Prostate gland (tissue), 2 donors: ENCODE results near the gene ARFRP1. TPM values are rescaled to one million over a fixed set of nuclear protein-coding genes. Genes with fewer than 3 reads are reported as not detected.

Experiments used
- DNase-seq: peaks from one replicate; pipeline ENCODE4 v3.0.0-alpha.2; 2019; ENCODE audit warnings: low spot score
- H3K27ac ChIP-seq, 2 donors: fragments of 200-600 bp; sonication (generic); 2 replicates each; pipeline ENCODE4 v1.5.1; 2017 to 2019
- H3K27me3 ChIP-seq: fragments of 200-600 bp; sonication (generic); replicated peaks from 2 replicates; pipeline ENCODE4 v1.5.1; 2019; ENCODE audit not compliant: insufficient read depth
- H3K36me3 ChIP-seq, 2 donors: fragments of 200-600 bp; sonication (generic); 1 replicate in 1 of 2; 2 replicates in 1 of 2; pipeline versions ENCODE4 v1.5.1 to v1.8.1; 2017 to 2019
- H3K4me1 ChIP-seq: fragments of 200-600 bp; sonication (generic); replicated peaks from 2 replicates; pipeline ENCODE4 v1.5.1; 2019
- H3K4me3 ChIP-seq, 2 donors: fragments of 200-600 bp; sonication (generic); 2 replicates each; pipeline ENCODE4 v1.5.1; 2017 to 2019
- H3K9me3 ChIP-seq: fragments of 200-600 bp; sonication (generic); 2 replicates; pipeline ENCODE4 v1.5.1; 2017
- POLR2A ChIP-seq: fragments of 450-650 bp; IDR thresholded peaks from one replicate; pipeline ENCODE4 v1.6.1; 2016; ENCODE audit warnings: antibody characterized with exemption, mild to moderate bottlenecking
- POLR2AphosphoS5 ChIP-seq: sonication (generic); formaldehyde crosslinking; IDR thresholded peaks from one replicate; pipeline ENCODE4 v1.6.1; 2017; ENCODE audit warnings: antibody characterized with exemption
- WGBS: methylation state at CpG from one replicate; pipeline ENCODE4 v1.1.5; 2018; 5-methylcytosine and 5-hydroxymethylcytosine counted together
- intact Hi-C: fragments of 100-400 bp; cut with DNase I; formaldehyde crosslinking; loops from one replicate; pipeline ENCODE4 v1.14.2; 2022
- total RNA-seq, 2 donors: library from RNA; depleted of rRNA; stranded (reverse); fragments of >200 nt; gene quantifications; one replicate each; pipeline ENCODE4 v1.1.0, GENCODE V29; 2016
- TF ChIP-seq, protein P1 (sequence below), 4 experiments: fragments of 200-600 bp in 2 of 4; fragments of 450-650 bp in 2 of 4; sonication (generic) in 2 of 4; IDR thresholded peaks; 1 replicate in 3 of 4; 2 replicates in 1 of 4; pipeline ENCODE4 v1.5.1; 2016 to 2019; ENCODE audit warnings: antibody characterized with exemption in 4 of 4, mild to moderate bottlenecking in 2 of 4, moderate library complexity in 2 of 4

ARFRP1 gene
- total RNA-seq, 2 donors from 2014 or later = 36.8 to 50.8 TPM

DNA sequence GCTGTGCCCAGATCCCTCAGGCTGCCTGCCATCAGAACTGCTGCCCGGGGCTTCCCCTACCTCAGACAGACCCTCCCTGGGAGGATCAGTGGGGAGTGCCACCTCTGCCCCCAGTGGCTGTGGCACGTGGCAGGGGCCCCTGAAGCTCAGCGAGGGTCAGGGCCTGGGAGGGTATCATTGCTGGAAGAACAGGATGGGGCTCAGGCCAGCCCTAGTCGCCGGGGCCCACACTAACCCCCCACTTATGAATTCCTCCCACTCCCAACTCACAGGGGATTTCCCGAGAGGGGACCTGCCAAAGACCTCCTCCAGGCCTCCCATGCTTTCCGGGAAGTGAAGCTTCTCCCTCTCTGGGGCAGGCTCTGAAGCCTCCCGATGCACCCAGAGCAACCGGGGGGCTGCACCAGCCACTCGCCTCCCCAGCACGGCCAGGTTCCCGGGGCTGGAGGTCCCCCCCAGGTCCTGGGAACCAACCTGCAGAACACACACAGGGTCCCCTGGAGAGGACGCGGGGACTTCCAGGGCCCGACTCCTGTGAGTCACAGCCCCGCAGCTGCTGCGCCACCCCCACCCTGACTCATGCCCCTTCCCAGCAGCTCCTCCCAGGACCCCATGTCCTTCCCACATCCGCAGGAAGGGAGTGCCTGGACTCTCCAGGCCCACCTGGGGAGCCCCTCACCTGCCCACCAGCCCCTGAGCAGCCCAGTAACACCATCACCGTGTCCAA, 8.9 kb downstream of the ARFRP1 start:
- TF ChIP-seq POLR2AphosphoS5 = no peak
- TF ChIP-seq, protein P1, sequence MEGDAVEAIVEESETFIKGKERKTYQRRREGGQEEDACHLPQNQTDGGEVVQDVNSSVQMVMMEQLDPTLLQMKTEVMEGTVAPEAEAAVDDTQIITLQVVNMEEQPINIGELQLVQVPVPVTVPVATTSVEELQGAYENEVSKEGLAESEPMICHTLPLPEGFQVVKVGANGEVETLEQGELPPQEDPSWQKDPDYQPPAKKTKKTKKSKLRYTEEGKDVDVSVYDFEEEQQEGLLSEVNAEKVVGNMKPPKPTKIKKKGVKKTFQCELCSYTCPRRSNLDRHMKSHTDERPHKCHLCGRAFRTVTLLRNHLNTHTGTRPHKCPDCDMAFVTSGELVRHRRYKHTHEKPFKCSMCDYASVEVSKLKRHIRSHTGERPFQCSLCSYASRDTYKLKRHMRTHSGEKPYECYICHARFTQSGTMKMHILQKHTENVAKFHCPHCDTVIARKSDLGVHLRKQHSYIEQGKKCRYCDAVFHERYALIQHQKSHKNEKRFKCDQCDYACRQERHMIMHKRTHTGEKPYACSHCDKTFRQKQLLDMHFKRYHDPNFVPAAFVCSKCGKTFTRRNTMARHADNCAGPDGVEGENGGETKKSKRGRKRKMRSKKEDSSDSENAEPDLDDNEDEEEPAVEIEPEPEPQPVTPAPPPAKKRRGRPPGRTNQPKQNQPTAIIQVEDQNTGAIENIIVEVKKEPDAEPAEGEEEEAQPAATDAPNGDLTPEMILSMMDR (IDR thresholded peaks at IDR 0.05) = no peak
- peaks cover 7% of the 10 kb centered on the region for H3K4me1 ChIP-seq
- WGBS = 43% methylated on average over 17 of the region's 19 CpGs
- DNase-seq = no peak
- H3K4me3 ChIP-seq = no peak overlapping the region
- no peaks in the 10 kb centered on the region for H3K9me3 ChIP-seq
- H3K36me3 ChIP-seq = peaks cover 0 to 7% of the 10 kb centered on the region in 2 donors
- H3K27me3 ChIP-seq = no peaks in the 10 kb centered on the region
- H3K27ac ChIP-seq = no peak overlapping the region
- intact Hi-C loops = no loop called here

DNA sequence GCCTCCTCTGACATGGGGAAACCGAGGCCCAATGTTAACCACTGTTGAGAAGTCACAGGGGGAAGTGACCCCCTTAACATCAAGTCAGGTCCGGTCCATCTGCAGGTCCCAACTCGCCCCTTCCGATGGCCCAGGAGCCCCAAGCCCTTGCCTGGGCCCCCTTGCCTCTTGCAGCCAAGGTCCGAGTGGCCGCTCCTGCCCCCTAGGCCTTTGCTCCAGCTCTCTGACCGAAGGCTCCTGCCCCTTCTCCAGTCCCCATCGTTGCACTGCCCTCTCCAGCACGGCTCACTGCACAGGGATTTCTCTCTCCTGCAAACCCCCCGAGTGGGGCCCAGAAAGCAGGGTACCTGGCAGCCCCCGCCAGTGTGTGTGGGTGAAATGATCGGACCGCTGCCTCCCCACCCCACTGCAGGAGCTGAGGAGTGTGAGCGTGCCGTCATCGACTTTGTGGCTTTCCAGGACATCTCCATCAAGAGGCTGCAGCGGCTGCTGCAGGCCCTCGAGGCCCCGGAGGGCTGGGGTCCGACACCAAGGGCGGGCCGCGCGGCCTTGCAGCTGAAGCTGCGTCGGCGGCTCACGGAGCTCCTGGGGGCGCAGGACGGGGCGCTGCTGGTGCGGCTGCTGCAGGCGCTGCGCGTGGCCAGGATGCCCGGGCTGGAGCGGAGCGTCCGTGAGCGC, 9.8 kb downstream of the ARFRP1 start:
- Histone ChIP-seq H3K4me1 (peaks cover 7% of the 10 kb centered on the region), H3K27ac (no peak overlapping the region), H3K9me3 (no peaks in the 10 kb centered on the region), H3K36me3 (no peaks in the 10 kb centered on the region), H3K4me3 (no peak overlapping the region), H3K27me3 (no peaks in the 10 kb centered on the region)
- TF ChIP-seq POLR2AphosphoS5 (no peak), POLR2A (no peak)
- TF ChIP-seq, protein P1 (IDR thresholded peaks at IDR 0.05) = no peak
- no peak for DNase-seq
- intact Hi-C loops = no loop called here
- WGBS = 78% methylated on average over 38 of the region's 40 CpGs

DNA sequence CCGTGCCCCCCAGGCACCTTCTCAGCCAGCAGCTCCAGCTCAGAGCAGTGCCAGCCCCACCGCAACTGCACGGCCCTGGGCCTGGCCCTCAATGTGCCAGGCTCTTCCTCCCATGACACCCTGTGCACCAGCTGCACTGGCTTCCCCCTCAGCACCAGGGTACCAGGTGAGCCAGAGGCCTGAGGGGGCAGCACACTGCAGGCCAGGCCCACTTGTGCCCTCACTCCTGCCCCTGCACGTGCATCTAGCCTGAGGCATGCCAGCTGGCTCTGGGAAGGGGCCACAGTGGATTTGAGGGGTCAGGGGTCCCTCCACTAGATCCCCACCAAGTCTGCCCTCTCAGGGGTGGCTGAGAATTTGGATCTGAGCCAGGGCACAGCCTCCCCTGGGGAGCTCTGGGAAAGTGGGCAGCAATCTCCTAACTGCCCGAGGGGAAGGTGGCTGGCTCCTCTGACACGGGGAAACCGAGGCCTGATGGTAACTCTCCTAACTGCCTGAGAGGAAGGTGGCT, 10.4 kb downstream of the ARFRP1 start:
- Histone ChIP-seq H3K36me3 (no peaks in the 10 kb centered on the region), H3K9me3 (no peaks in the 10 kb centered on the region), H3K4me1 (peaks cover 7% of the 10 kb centered on the region), H3K27ac (no peak overlapping the region), H3K4me3 (peak overlapping the region in 1 of 2 donors; percentile 23), H3K27me3 (no peaks in the 10 kb centered on the region)
- WGBS = 47% methylated on average over 6 of the region's 7 CpGs
- no peak for DNase-seq
- intact Hi-C loops = no loop called here
- TF ChIP-seq, protein P1 (IDR thresholded peaks at IDR 0.05) = no peak
- no peak for TF ChIP-seq POLR2A
- TF ChIP-seq POLR2AphosphoS5 = no peak

DNA sequence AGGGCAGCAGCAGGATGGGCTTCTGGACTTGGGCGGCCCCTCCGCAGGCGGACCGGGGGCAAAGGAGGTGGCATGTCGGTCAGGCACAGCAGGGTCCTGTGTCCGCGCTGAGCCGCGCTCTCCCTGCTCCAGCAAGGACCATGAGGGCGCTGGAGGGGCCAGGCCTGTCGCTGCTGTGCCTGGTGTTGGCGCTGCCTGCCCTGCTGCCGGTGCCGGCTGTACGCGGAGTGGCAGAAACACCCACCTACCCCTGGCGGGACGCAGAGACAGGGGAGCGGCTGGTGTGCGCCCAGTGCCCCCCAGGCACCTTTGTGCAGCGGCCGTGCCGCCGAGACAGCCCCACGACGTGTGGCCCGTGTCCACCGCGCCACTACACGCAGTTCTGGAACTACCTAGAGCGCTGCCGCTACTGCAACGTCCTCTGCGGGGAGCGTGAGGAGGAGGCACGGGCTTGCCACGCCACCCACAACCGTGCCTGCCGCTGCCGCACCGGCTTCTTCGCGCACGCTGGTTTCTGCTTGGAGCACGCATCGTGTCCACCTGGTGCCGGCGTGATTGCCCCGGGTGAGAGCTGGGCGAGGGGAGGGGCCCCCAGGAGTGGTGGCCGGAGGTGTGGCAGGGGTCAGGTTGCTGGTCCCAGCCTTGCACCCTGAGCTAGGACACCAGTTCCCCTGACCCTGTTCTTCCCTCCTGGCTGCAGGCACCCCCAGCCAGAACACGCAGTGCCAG, 11.0 kb downstream of the ARFRP1 start, which contains the start of gene TNFRSF6B:
Gene TNFRSF6B (plus strand): TSS at position 25 of the 729 bp plus-strand sequence. CDS start 116 bp downstream, at position 141.
- no peaks in the 10 kb centered on the region for H3K9me3 ChIP-seq
- DNase-seq = no peak
- H3K4me3 ChIP-seq = peak within 1 kb of the TSS; percentile 15 to 23
- 10% methylated on average over 51 of the region's 52 CpGs for WGBS
- H3K27me3 ChIP-seq = no peaks in the 10 kb centered on the region
- H3K36me3 ChIP-seq = no peaks in the 10 kb centered on the region
- intact Hi-C loops = no loop called here
- H3K27ac ChIP-seq = no peak within 1 kb of the TSS
- H3K4me1 ChIP-seq = peaks cover 7% of the 10 kb centered on the region
- peak; percentile 3 for TF ChIP-seq POLR2A
- TF ChIP-seq POLR2AphosphoS5 = no peak

DNA sequence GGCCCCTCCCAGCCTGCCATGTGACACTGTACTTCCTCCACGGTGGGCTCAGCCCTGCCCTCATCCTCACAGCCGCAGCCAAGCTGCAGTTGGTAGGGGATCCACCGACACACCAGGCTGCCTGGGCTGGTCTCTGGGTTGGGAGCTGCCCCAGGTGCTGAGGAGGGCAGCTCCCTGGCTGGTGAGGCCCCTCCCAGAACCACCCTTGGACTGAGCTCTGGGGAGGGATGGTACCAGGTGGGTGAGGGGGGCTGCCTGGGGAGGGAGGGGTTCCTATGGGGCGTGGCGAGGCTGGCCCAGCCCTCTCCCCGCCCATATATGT, 11.5 kb downstream of the ARFRP1 start:
- peak overlapping the region; percentile 15 to 23 for H3K4me3 ChIP-seq
- no peaks in the 10 kb centered on the region for H3K9me3 ChIP-seq
- H3K27ac ChIP-seq = no peak overlapping the region
- no peaks in the 10 kb centered on the region for H3K36me3 ChIP-seq
- TF ChIP-seq, protein P1 (IDR thresholded peaks at IDR 0.05) = no peak
- peak; percentile 5 for TF ChIP-seq POLR2A
- TF ChIP-seq POLR2AphosphoS5 = no peak
- intact Hi-C loops = no loop called here
- DNase-seq = no peak
- no peaks in the 10 kb centered on the region for H3K27me3 ChIP-seq
- H3K4me1 ChIP-seq = peaks cover 7% of the 10 kb centered on the region
- 24% methylated on average over 6 of the region's 6 CpGs for WGBS
